COLO829 (cell line): ENCODE measurements around the gene EIF4EBP3.
"Not testable (repeated sequence)": the region's sequence is repeated elsewhere in the genome, so short reads cannot be mapped to it uniquely, and the experiment has no call there.

Source experiments
- DNase-seq: peaks from one replicate; pipeline ENCODE4 v3.0.0; 2012; ENCODE audit warnings: low spot score

EIF4EBP3 gene

GRCh38 chr5:140579188-140579747, 31.8 kb downstream of the EIF4EBP3 start:
- DNase-seq: not testable (repeated sequence)

GRCh38 chr5:140587495-140587894, 40.0 kb downstream of the EIF4EBP3 start:
- DNase-seq: no peak

- DNase-seq: no peak
Measured at GRCh38 chr5:140588311-140589070, 41.0 kb downstream of the EIF4EBP3 start.

GRCh38 chr5:140590861-140591260, 43.4 kb downstream of the EIF4EBP3 start:
- no peak for DNase-seq

- no peak for DNase-seq
Measured at GRCh38 chr5:140591747-140592372, 44.4 kb downstream of the EIF4EBP3 start.

GRCh38 chr5:140593070-140593469, 45.6 kb downstream of the EIF4EBP3 start:
- DNase-seq: not testable (repeated sequence)

- no peak for DNase-seq
Measured at GRCh38 chr5:140594169-140594568, 46.7 kb downstream of the EIF4EBP3 start.

GRCh38 chr5:140595538-140596300, 48.3 kb downstream of the EIF4EBP3 start:
- no peak for DNase-seq

- DNase-seq: no peak
Measured at GRCh38 chr5:140596321-140596741, 48.9 kb downstream of the EIF4EBP3 start.

GRCh38 chr5:140598836-140599235, 51.4 kb downstream of the EIF4EBP3 start:
- no peak for DNase-seq
